Endodermal cell (in vitro differentiated cells): ENCODE data around the gene TMEM229A. TPM values are rescaled to one million over a fixed set of nuclear protein-coding genes. Genes with fewer than 3 reads are reported as not detected.
"Not testable (repeated sequence)": the region's sequence is repeated elsewhere in the genome, so short reads cannot be mapped to it uniquely, and the experiment has no call there.

Source experiments
- DNase-seq: peaks from one replicate; pipeline ENCODE4 v3.0.0-alpha.2; 2017
- H3K27ac ChIP-seq: 2 replicates; pipeline ENCODE4 v1.5.1; 2013; ENCODE audit warnings: mild to moderate bottlenecking, low read depth, low read length, moderate library complexity
- H3K27me3 ChIP-seq: 2 replicates; pipeline ENCODE4 v1.6.1; 2013; ENCODE audit warnings: mild to moderate bottlenecking, low read length, moderate library complexity; ENCODE audit not compliant: insufficient read depth, control insufficient read depth, poor library complexity, severe bottlenecking
- H3K36me3 ChIP-seq: 2 replicates; pipeline ENCODE4 v1.7.0; 2013; ENCODE audit warnings: mild to moderate bottlenecking, low read length, moderate library complexity; ENCODE audit not compliant: control insufficient read depth, insufficient read depth
- H3K4me1 ChIP-seq: one replicate; pipeline ENCODE4 v1.7.0; 2013; ENCODE audit warnings: low read length; ENCODE audit not compliant: control insufficient read depth, insufficient read depth
- H3K4me3 ChIP-seq: 2 replicates; pipeline ENCODE4 v1.5.1; 2013; ENCODE audit warnings: mild to moderate bottlenecking, low read length, moderate library complexity
- H3K9ac ChIP-seq: 2 replicates; pipeline ENCODE4 v1.6.1; 2013; ENCODE audit warnings: mild to moderate bottlenecking, low read length, moderate library complexity; ENCODE audit not compliant: poor library complexity, severe bottlenecking; ENCODE audit errors: extremely low read depth
- H3K9me3 ChIP-seq: 2 replicates; pipeline ENCODE4 v1.6.1; 2013; ENCODE audit warnings: mild to moderate bottlenecking, low read length, moderate library complexity; ENCODE audit not compliant: control insufficient read depth
- H3K27ac Mint-ChIP-seq: 2 replicates; pipeline ENCODE4 v1.8.0; 2020; ENCODE audit warnings: mixed read lengths
- H3K27me3 Mint-ChIP-seq: 2 replicates; pipeline ENCODE4 v1.8.0; 2021; ENCODE audit warnings: mild to moderate bottlenecking, mixed read lengths; ENCODE audit not compliant: insufficient read depth
- H3K36me3 Mint-ChIP-seq: 2 replicates; pipeline ENCODE4 v1.8.0; 2020; ENCODE audit warnings: low read depth, mixed read lengths
- H3K4me1 Mint-ChIP-seq: 2 replicates; pipeline ENCODE4 v1.8.0; 2020; ENCODE audit warnings: mixed read lengths
- H3K4me3 Mint-ChIP-seq: 2 replicates; pipeline ENCODE4 v1.8.0; 2020; ENCODE audit warnings: mild to moderate bottlenecking, moderate library complexity, mixed read lengths
- H3K9me3 Mint-ChIP-seq: 2 replicates; pipeline ENCODE4 v1.8.0; 2020; ENCODE audit warnings: mild to moderate bottlenecking, mixed read lengths
- WGBS, 2 experiments: methylation state at CpG; one replicate each; pipeline versions ENCODE4 v1.1.5 to v1.1.7; 2013; ENCODE audit warnings: missing lambda C conversion rate in 2 of 2, mixed read lengths in 1 of 2; ENCODE audit not compliant: insufficient coverage in 1 of 2, insufficient read length in 1 of 2; 5-methylcytosine and 5-hydroxymethylcytosine counted together
- total RNA-seq, 2 donors: library from RNA; stranded (reverse); fragmentation: NEBNext Ultra II Directional in 1 of 2; extraction: Animal tissue kit (Norgen Biotek cat#: 25700) in 1 of 2; gene quantifications; 2 replicates in 1 of 2; 3 replicates in 1 of 2; pipeline ENCODE4 v1.2.1, GENCODE V29; 2021
- TF ChIP-seq, protein P1 (sequence below): fragments of 200-600 bp; sonication (generic); conservative IDR thresholded peaks from 2 replicates; pipeline ENCODE4 v1.5.0; 2021; ENCODE audit warnings: antibody characterized with exemption, mild to moderate bottlenecking

Gene TMEM229A
- total RNA-seq, 2 donors from 2014 or later, result 0.31 to 1.5 TPM

DNA sequence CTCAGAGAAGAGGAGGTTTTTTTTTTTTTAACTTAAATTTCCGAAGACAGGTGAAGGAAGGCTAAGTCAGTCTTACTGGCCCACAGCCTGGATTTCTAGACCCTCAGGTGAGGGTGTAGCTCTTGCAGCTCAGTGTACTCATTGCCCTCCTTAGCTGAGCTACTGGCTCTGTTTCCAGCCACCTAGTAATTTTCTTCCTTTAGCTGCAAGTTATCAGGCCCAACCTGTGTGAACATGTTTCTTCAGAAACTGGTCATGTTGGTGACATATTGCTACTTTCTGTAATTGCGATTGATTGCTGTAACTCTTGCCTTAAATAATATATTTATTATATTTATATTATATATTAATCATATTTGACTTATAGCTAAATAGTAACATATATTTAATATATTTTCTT is 10.0 kb upstream of the TMEM229A start:
- DNase-seq, result no peak
- Mint-ChIP-seq H3K9me3 (no peaks in the 10 kb centered on the region), H3K36me3 (no peaks in the 10 kb centered on the region), H3K27ac (no peak overlapping the region), H3K4me3 (no peak overlapping the region), H3K4me1 (no peaks in the 10 kb centered on the region), H3K27me3 (no peaks in the 10 kb centered on the region)
- TF ChIP-seq, protein P1, sequence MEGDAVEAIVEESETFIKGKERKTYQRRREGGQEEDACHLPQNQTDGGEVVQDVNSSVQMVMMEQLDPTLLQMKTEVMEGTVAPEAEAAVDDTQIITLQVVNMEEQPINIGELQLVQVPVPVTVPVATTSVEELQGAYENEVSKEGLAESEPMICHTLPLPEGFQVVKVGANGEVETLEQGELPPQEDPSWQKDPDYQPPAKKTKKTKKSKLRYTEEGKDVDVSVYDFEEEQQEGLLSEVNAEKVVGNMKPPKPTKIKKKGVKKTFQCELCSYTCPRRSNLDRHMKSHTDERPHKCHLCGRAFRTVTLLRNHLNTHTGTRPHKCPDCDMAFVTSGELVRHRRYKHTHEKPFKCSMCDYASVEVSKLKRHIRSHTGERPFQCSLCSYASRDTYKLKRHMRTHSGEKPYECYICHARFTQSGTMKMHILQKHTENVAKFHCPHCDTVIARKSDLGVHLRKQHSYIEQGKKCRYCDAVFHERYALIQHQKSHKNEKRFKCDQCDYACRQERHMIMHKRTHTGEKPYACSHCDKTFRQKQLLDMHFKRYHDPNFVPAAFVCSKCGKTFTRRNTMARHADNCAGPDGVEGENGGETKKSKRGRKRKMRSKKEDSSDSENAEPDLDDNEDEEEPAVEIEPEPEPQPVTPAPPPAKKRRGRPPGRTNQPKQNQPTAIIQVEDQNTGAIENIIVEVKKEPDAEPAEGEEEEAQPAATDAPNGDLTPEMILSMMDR, result no peak
- Histone ChIP-seq H3K4me3 (no peak overlapping the region), H3K27me3 (no peaks in the 10 kb centered on the region), H3K27ac (no peak overlapping the region), H3K4me1 (peaks cover 5% of the 10 kb centered on the region), H3K36me3 (no peaks in the 10 kb centered on the region), H3K9ac (no peak overlapping the region), H3K9me3 (no peaks in the 10 kb centered on the region)
- 95% methylated on average over 1 of the region's 2 CpGs; no CpG with 5 or more reads in 1 of the 2 experiments for WGBS, 2 experiments

DNA sequence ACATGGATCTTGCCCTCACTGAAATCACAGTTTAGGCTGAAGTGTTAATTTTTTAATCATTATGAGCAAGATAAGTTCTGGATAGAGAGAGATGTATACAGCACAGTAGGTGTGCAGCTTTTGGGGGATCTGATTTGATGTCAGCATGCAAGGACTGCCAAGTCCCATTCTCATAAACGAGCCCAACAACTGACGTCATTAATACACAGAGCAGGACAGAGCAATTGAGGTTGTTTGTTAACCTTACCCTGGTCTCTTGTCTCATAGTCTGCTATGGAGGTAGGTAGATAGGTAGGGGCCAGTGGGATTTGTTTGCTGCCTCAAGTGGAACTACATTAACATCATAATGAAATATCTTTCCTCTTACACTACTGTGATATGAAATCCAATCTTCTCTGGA is 8.6 kb upstream of the TMEM229A start:
- Histone ChIP-seq H3K9ac (no peak overlapping the region), H3K9me3 (no peaks in the 10 kb centered on the region), H3K27me3 (no peaks in the 10 kb centered on the region), H3K36me3 (no peaks in the 10 kb centered on the region), H3K4me3 (no peak overlapping the region), H3K4me1 (peaks cover 5% of the 10 kb centered on the region), H3K27ac (no peak overlapping the region)
- H3K4me1 Mint-ChIP-seq, result no peaks in the 10 kb centered on the region
- TF ChIP-seq, protein P1, result no peak
- 96% methylated on average over 2 of the region's 2 CpGs; no CpG with 5 or more reads in 1 of the 2 experiments for WGBS, 2 experiments
- no peaks in the 10 kb centered on the region for H3K27me3 Mint-ChIP-seq
- H3K4me3 Mint-ChIP-seq, result no peak overlapping the region
- no peaks in the 10 kb centered on the region for H3K9me3 Mint-ChIP-seq
- H3K27ac Mint-ChIP-seq, result no peak overlapping the region
- DNase-seq, result no peak
- no peaks in the 10 kb centered on the region for H3K36me3 Mint-ChIP-seq

DNA sequence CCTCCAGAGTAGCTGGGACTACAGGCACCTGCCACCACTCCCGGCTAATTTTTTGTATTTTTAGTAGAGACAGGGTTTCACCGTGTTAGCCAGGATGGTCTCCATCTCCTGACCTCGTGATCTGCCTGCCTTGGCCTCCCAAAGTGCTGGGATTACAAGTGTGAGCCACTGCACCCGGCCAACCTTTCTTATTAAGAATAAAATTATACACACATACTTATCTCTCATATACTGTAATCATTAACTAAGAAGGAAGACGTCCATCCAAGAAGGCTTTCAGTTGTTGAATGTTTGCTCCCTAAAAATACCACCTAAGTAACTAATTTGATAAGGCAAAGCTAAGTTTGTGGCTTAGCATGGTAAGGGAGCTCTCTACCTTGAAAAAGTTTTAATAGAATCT is 5.0 kb upstream of the TMEM229A start:
- not testable (repeated sequence) for H3K36me3 ChIP-seq, H3K4me3 Mint-ChIP-seq, H3K9me3 Mint-ChIP-seq, H3K4me1 ChIP-seq, H3K4me3 ChIP-seq, H3K9ac ChIP-seq, H3K27ac ChIP-seq, H3K4me1 Mint-ChIP-seq, H3K9me3 ChIP-seq, H3K27ac Mint-ChIP-seq, H3K36me3 Mint-ChIP-seq, DNase-seq
- 90% methylated on average over 5 of the region's 5 CpGs; no CpG with 5 or more reads in 1 of the 2 experiments for WGBS, 2 experiments
- peaks cover 17% of the 10 kb centered on the region for H3K27me3 Mint-ChIP-seq
- peaks cover 16% of the 10 kb centered on the region for H3K27me3 ChIP-seq

DNA sequence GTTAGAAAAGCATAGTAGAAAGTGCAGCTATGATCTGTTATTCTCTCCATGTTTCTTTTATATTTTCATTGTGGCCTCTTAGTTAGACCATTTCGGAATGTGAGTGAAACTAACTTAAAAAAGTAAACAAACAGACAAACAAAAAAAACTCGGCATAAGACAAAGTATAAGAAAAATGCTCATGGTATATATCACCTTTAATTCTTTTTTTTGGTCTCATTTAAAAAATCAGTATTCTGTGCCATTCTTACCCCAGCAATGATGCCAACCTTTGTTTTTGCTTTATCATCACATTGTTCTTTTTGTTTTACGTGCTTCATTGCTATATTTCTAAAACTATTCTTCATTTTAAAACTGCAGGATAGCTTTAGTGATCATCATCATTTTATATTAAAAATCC is 2.8 kb upstream of the TMEM229A start:
- WGBS, 2 experiments, result 67 to 95% methylated on average over 1 to 3 of the region's 3 CpGs

More for the DNA sequence above, 2.8 kb upstream of the TMEM229A start:
- H3K4me3 ChIP-seq, result no peak overlapping the region
- no peak for DNase-seq
- TF ChIP-seq, protein P1, result no peak
- no peak overlapping the region for H3K27ac ChIP-seq
- no peaks in the 10 kb centered on the region for H3K4me1 ChIP-seq
- Mint-ChIP-seq H3K27me3 (peaks cover 28% of the 10 kb centered on the region), H3K36me3 (no peaks in the 10 kb centered on the region), H3K4me1 (peaks cover 11% of the 10 kb centered on the region), H3K4me3 (no peak overlapping the region), H3K9me3 (no peaks in the 10 kb centered on the region), H3K27ac (no peak overlapping the region)
- no peak overlapping the region for H3K9ac ChIP-seq
- peaks cover 27% of the 10 kb centered on the region for H3K27me3 ChIP-seq
- no peaks in the 10 kb centered on the region for H3K36me3 ChIP-seq
- H3K9me3 ChIP-seq, result no peaks in the 10 kb centered on the region
